ENCODE data around the gene CBL. TPM values are rescaled to one million over a fixed set of nuclear protein-coding genes. Genes with fewer than 3 reads are reported as not detected.
A peak's percentile ranks its signal among the peaks of the same experiment; 100 is the strongest.

CBL gene
- total and polyA plus RNA-seq, 2 experiments from 2014 or later = 31.6 to 67.6 TPM

- H4K20me1 ChIP-seq (replicated peaks; ENCODE audit: insufficient read depth) = peaks cover 46% of the 10 kb centered on the region
- no peaks in the 10 kb centered on the region for H3F3A ChIP-seq (replicated peaks; ENCODE audit: low read depth)
- TF ChIP-seq EZH2 (IDR thresholded peaks at IDR 0.05; ENCODE audit: low read depth, unreplicated experiment) (no peak), ZNF114 (CRISPR knock-in tag; IDR thresholded peaks at IDR 0.05) (no peak), REST (IDR thresholded peaks at IDR 0.05; ENCODE audit: unreplicated experiment) (no peak), NANOG (IDR thresholded peaks at IDR 0.05; ENCODE audit: borderline replicate concordance) (no peak), JUNB (IDR thresholded peaks at IDR 0.05; ENCODE audit: unreplicated experiment) (no peak), EZH2phosphoT487 (IDR thresholded peaks at IDR 0.05; ENCODE audit: unreplicated experiment) (no peak), ZNF331 (CRISPR knock-in tag; IDR thresholded peaks at IDR 0.05; ENCODE audit: low read depth) (no peak), CREB1 (CRISPR knock-in tag; IDR thresholded peaks at IDR 0.05; ENCODE audit: low read depth) (no peak), POLR2AphosphoS5 (IDR thresholded peaks at IDR 0.05; ENCODE audit: low read depth) (no peak), STAT1 (IDR thresholded peaks at IDR 0.05; ENCODE audit: unreplicated experiment) (no peak)
- TF ChIP-seq, protein P1, sequence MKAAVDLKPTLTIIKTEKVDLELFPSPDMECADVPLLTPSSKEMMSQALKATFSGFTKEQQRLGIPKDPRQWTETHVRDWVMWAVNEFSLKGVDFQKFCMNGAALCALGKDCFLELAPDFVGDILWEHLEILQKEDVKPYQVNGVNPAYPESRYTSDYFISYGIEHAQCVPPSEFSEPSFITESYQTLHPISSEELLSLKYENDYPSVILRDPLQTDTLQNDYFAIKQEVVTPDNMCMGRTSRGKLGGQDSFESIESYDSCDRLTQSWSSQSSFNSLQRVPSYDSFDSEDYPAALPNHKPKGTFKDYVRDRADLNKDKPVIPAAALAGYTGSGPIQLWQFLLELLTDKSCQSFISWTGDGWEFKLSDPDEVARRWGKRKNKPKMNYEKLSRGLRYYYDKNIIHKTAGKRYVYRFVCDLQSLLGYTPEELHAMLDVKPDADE (IDR thresholded peaks at IDR 0.05) = no peak
- TF ChIP-seq, protein P2, sequence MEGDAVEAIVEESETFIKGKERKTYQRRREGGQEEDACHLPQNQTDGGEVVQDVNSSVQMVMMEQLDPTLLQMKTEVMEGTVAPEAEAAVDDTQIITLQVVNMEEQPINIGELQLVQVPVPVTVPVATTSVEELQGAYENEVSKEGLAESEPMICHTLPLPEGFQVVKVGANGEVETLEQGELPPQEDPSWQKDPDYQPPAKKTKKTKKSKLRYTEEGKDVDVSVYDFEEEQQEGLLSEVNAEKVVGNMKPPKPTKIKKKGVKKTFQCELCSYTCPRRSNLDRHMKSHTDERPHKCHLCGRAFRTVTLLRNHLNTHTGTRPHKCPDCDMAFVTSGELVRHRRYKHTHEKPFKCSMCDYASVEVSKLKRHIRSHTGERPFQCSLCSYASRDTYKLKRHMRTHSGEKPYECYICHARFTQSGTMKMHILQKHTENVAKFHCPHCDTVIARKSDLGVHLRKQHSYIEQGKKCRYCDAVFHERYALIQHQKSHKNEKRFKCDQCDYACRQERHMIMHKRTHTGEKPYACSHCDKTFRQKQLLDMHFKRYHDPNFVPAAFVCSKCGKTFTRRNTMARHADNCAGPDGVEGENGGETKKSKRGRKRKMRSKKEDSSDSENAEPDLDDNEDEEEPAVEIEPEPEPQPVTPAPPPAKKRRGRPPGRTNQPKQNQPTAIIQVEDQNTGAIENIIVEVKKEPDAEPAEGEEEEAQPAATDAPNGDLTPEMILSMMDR (conservative IDR thresholded peaks at IDR 0.05; ENCODE audit: low read depth in 2 of 2) = no peak
- TF ChIP-seq, protein P3, sequence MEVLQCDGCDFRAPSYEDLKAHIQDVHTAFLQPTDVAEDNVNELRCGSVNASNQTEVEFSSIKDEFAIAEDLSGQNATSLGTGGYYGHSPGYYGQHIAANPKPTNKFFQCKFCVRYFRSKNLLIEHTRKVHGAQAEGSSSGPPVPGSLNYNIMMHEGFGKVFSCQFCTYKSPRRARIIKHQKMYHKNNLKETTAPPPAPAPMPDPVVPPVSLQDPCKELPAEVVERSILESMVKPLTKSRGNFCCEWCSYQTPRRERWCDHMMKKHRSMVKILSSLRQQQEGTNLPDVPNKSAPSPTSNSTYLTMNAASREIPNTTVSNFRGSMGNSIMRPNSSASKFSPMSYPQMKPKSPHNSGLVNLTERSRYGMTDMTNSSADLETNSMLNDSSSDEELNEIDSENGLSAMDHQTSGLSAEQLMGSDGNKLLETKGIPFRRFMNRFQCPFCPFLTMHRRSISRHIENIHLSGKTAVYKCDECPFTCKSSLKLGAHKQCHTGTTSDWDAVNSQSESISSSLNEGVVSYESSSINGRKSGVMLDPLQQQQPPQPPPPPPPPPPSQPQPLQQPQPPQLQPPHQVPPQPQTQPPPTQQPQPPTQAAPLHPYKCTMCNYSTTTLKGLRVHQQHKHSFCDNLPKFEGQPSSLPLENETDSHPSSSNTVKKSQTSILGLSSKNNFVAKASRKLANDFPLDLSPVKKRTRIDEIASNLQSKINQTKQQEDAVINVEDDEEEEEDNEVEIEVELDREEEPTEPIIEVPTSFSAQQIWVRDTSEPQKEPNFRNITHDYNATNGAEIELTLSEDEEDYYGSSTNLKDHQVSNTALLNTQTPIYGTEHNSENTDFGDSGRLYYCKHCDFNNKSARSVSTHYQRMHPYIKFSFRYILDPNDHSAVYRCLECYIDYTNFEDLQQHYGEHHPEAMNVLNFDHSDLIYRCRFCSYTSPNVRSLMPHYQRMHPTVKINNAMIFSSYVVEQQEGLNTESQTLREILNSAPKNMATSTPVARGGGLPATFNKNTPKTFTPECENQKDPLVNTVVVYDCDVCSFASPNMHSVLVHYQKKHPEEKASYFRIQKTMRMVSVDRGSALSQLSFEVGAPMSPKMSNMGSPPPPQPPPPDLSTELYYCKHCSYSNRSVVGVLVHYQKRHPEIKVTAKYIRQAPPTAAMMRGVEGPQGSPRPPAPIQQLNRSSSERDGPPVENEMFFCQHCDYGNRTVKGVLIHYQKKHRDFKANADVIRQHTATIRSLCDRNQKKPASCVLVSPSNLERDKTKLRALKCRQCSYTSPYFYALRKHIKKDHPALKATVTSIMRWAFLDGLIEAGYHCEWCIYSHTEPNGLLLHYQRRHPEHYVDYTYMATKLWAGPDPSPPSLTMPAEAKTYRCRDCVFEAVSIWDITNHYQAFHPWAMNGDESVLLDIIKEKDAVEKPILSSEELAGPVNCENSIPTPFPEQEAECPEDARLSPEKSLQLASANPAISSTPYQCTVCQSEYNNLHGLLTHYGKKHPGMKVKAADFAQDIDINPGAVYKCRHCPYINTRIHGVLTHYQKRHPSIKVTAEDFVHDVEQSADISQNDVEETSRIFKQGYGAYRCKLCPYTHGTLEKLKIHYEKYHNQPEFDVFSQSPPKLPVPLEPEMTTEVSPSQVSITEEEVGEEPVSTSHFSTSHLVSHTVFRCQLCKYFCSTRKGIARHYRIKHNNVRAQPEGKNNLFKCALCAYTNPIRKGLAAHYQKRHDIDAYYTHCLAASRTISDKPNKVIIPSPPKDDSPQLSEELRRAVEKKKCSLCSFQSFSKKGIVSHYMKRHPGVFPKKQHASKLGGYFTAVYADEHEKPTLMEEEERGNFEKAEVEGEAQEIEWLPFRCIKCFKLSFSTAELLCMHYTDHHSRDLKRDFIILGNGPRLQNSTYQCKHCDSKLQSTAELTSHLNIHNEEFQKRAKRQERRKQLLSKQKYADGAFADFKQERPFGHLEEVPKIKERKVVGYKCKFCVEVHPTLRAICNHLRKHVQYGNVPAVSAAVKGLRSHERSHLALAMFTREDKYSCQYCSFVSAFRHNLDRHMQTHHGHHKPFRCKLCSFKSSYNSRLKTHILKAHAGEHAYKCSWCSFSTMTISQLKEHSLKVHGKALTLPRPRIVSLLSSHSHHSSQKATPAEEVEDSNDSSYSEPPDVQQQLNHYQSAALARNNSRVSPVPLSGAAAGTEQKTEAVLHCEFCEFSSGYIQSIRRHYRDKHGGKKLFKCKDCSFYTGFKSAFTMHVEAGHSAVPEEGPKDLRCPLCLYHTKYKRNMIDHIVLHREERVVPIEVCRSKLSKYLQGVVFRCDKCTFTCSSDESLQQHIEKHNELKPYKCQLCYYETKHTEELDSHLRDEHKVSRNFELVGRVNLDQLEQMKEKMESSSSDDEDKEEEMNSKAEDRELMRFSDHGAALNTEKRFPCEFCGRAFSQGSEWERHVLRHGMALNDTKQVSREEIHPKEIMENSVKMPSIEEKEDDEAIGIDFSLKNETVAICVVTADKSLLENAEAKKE (CRISPR knock-in tag; IDR thresholded peaks at IDR 0.05) = no peak
- no peak overlapping the region for H3K4me3 ChIP-seq
- H3K9me2 ChIP-seq (ENCODE audit: insufficient read depth) = no peaks in the 10 kb centered on the region
- H2AFZ ChIP-seq = no peak overlapping the region
- Mint-ChIP-seq H3K4me3 (no peak overlapping the region), H3K9me3 (no peaks in the 10 kb centered on the region), H3K36me3 (ENCODE audit: low read depth) (no peaks in the 10 kb centered on the region), H3K27me3 (ENCODE audit: insufficient read depth, low read depth, poor library complexity) (no peaks in the 10 kb centered on the region), H3K27ac (peak overlapping the region; percentile 2; the same call in 1 of the 2 replicates), H3K4me1 (peaks cover 21% of the 10 kb centered on the region)
- no peak overlapping the region; the same call in 1 of the 2 replicates for H3K4me2 ChIP-seq
- DNase-seq (ENCODE audit: low spot score) (no peak), ATAC-seq (no peak)
- no peak overlapping the region for H3K27ac ChIP-seq (ENCODE audit: low read depth)
- H3K4me1 ChIP-seq (ENCODE audit: insufficient read depth) = peaks cover 20% of the 10 kb centered on the region
- no peaks in the 10 kb centered on the region for H3K27me3 ChIP-seq (ENCODE audit: insufficient read depth)
- H3K79me2 ChIP-seq (replicated peaks; ENCODE audit: insufficient read depth) = peaks cover 98% of the 10 kb centered on the region
- no peaks in the 10 kb centered on the region for H3K36me3 ChIP-seq (ENCODE audit: insufficient read depth)
These were observed 52.8 kb downstream of the CBL start for GRCh38 chr11:119258983-119259382.

Measured in GM23338 (cell line).